Endodermal cell (in vitro differentiated cells): ENCODE measurements around the gene ARHGAP20. TPM values are rescaled to one million over a fixed set of nuclear protein-coding genes. Genes with fewer than 3 reads are reported as not detected.
"Not testable (repeated sequence)": the region's sequence is repeated elsewhere in the genome, so short reads cannot be mapped to it uniquely, and the experiment has no call there.

Source experiments
- DNase-seq: peaks from one replicate; pipeline ENCODE4 v3.0.0-alpha.2; 2017
- H3K27ac ChIP-seq: 2 replicates; pipeline ENCODE4 v1.5.1; 2013; ENCODE audit warnings: mild to moderate bottlenecking, low read depth, low read length, moderate library complexity
- H3K27me3 ChIP-seq: 2 replicates; pipeline ENCODE4 v1.6.1; 2013; ENCODE audit warnings: mild to moderate bottlenecking, low read length, moderate library complexity; ENCODE audit not compliant: insufficient read depth, control insufficient read depth, poor library complexity, severe bottlenecking
- H3K36me3 ChIP-seq: 2 replicates; pipeline ENCODE4 v1.7.0; 2013; ENCODE audit warnings: mild to moderate bottlenecking, low read length, moderate library complexity; ENCODE audit not compliant: control insufficient read depth, insufficient read depth
- H3K4me1 ChIP-seq: one replicate; pipeline ENCODE4 v1.7.0; 2013; ENCODE audit warnings: low read length; ENCODE audit not compliant: control insufficient read depth, insufficient read depth
- H3K4me3 ChIP-seq: 2 replicates; pipeline ENCODE4 v1.5.1; 2013; ENCODE audit warnings: mild to moderate bottlenecking, low read length, moderate library complexity
- H3K9ac ChIP-seq: 2 replicates; pipeline ENCODE4 v1.6.1; 2013; ENCODE audit warnings: mild to moderate bottlenecking, low read length, moderate library complexity; ENCODE audit not compliant: poor library complexity, severe bottlenecking; ENCODE audit errors: extremely low read depth
- H3K9me3 ChIP-seq: 2 replicates; pipeline ENCODE4 v1.6.1; 2013; ENCODE audit warnings: mild to moderate bottlenecking, low read length, moderate library complexity; ENCODE audit not compliant: control insufficient read depth
- H3K27ac Mint-ChIP-seq: 2 replicates; pipeline ENCODE4 v1.8.0; 2020; ENCODE audit warnings: mixed read lengths
- H3K27me3 Mint-ChIP-seq: 2 replicates; pipeline ENCODE4 v1.8.0; 2021; ENCODE audit warnings: mild to moderate bottlenecking, mixed read lengths; ENCODE audit not compliant: insufficient read depth
- H3K36me3 Mint-ChIP-seq: 2 replicates; pipeline ENCODE4 v1.8.0; 2020; ENCODE audit warnings: low read depth, mixed read lengths
- H3K4me1 Mint-ChIP-seq: 2 replicates; pipeline ENCODE4 v1.8.0; 2020; ENCODE audit warnings: mixed read lengths
- H3K4me3 Mint-ChIP-seq: 2 replicates; pipeline ENCODE4 v1.8.0; 2020; ENCODE audit warnings: mild to moderate bottlenecking, moderate library complexity, mixed read lengths
- H3K9me3 Mint-ChIP-seq: 2 replicates; pipeline ENCODE4 v1.8.0; 2020; ENCODE audit warnings: mild to moderate bottlenecking, mixed read lengths
- CTCF ChIP-seq: fragments of 200-600 bp; sonication (generic); conservative IDR thresholded peaks from 2 replicates; pipeline ENCODE4 v1.5.0; 2021; ENCODE audit warnings: antibody characterized with exemption, mild to moderate bottlenecking
- WGBS, 2 experiments: methylation state at CpG; one replicate each; pipeline versions ENCODE4 v1.1.5 to v1.1.7; 2013; ENCODE audit warnings: missing lambda C conversion rate in 2 of 2, mixed read lengths in 1 of 2; ENCODE audit not compliant: insufficient coverage in 1 of 2, insufficient read length in 1 of 2; 5-methylcytosine and 5-hydroxymethylcytosine counted together
- total RNA-seq, 2 donors: library from RNA; stranded (reverse); fragmentation: NEBNext Ultra II Directional in 1 of 2; extraction: Animal tissue kit (Norgen Biotek cat#: 25700) in 1 of 2; gene quantifications; 2 replicates in 1 of 2; 3 replicates in 1 of 2; pipeline ENCODE4 v1.2.1, GENCODE V29; 2021

ARHGAP20 gene
- total RNA-seq, 2 donors from 2014 or later, result 0.15 to 0.27 TPM

DNA sequence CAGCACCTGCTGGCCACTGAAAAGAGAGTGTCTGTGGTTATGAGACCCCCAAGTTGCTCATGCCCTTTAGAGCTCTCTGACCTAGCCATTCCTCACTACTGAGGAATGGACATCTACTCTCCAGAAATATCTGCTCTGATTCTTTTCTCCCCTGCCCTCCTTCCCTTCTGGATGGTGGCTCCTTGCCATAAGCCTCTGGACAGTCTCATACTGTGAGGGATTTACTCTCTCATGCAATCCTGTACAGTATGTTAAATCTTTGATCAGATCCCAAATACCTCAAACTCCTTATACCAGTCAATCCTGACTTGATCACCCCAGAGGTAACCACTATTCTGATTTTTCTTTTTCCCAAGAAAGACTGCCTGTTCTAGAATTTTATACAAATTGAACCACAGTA is 80.7 kb downstream of the ARHGAP20 start:
- no peaks in the 10 kb centered on the region for H3K27me3 ChIP-seq
- H3K27ac ChIP-seq, result no peak overlapping the region
- no peaks in the 10 kb centered on the region for H3K9me3 Mint-ChIP-seq
- no peaks in the 10 kb centered on the region for H3K9me3 ChIP-seq
- DNase-seq, result no peak
- H3K4me1 Mint-ChIP-seq, result no peaks in the 10 kb centered on the region
- H3K27ac Mint-ChIP-seq, result no peak overlapping the region
- no peak overlapping the region for H3K4me3 ChIP-seq
- TF ChIP-seq CTCF, result no peak
- no peaks in the 10 kb centered on the region for H3K36me3 Mint-ChIP-seq
- no peaks in the 10 kb centered on the region for H3K36me3 ChIP-seq
- no peaks in the 10 kb centered on the region for H3K4me1 ChIP-seq
- no peak overlapping the region for H3K9ac ChIP-seq
- no peak overlapping the region for H3K4me3 Mint-ChIP-seq
- H3K27me3 Mint-ChIP-seq, result no peaks in the 10 kb centered on the region

DNA sequence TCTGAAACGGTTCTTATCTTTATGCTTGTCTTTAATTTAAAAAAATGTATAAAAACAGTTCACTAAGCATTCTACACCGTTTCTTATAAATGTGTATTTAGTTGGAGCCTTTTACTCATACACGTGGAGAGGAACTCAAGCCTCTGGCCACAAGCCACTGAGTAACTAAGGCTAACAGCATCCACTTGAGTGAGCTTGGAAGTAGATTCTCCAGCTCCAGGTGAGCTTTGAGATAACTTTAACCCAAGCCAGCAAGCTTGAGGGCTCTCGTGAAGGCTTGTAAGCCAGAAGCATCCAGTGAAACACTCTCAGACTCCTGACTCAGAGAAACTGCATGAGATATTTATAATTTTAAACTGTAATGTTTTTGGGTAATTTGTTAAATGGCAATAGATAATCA is 82.6 kb downstream of the ARHGAP20 start:
- H3K27ac ChIP-seq, result no peak overlapping the region
- no peak overlapping the region for H3K4me3 Mint-ChIP-seq

GRCh38 chr11:110621826-110622225 is 90.4 kb downstream of the ARHGAP20 start:
- Histone ChIP-seq H3K4me1 (no peaks in the 10 kb centered on the region), H3K27ac (no peak overlapping the region), H3K9me3 (no peaks in the 10 kb centered on the region), H3K36me3 (no peaks in the 10 kb centered on the region), H3K27me3 (no peaks in the 10 kb centered on the region), H3K4me3 (no peak overlapping the region), H3K9ac (no peak overlapping the region)
- no peaks in the 10 kb centered on the region for H3K36me3 Mint-ChIP-seq
- 51 to 63% methylated on average over 2 of the region's 2 CpGs for WGBS, 2 experiments
- no peak overlapping the region for H3K27ac Mint-ChIP-seq
- no peaks in the 10 kb centered on the region for H3K9me3 Mint-ChIP-seq
- H3K27me3 Mint-ChIP-seq, result no peaks in the 10 kb centered on the region
- no peak for DNase-seq
- TF ChIP-seq CTCF, result no peak
- H3K4me3 Mint-ChIP-seq, result no peak overlapping the region
- no peaks in the 10 kb centered on the region for H3K4me1 Mint-ChIP-seq

More for the DNA sequence above, 82.6 kb downstream of the ARHGAP20 start:
- Histone ChIP-seq H3K4me1 (no peaks in the 10 kb centered on the region), H3K4me3 (no peak overlapping the region), H3K9me3 (no peaks in the 10 kb centered on the region), H3K9ac (no peak overlapping the region), H3K27me3 (no peaks in the 10 kb centered on the region), H3K36me3 (no peaks in the 10 kb centered on the region)
- 87% methylated on average over 3 of the region's 4 CpGs; no CpG with 5 or more reads in 1 of the 2 experiments for WGBS, 2 experiments
- Mint-ChIP-seq H3K27me3 (no peaks in the 10 kb centered on the region), H3K27ac (no peak overlapping the region), H3K4me1 (no peaks in the 10 kb centered on the region), H3K9me3 (no peaks in the 10 kb centered on the region), H3K36me3 (no peaks in the 10 kb centered on the region)
- DNase-seq, result no peak
- no peak for TF ChIP-seq CTCF

GRCh38 chr11:110619366-110619765 is 92.9 kb downstream of the ARHGAP20 start:
- not testable (repeated sequence) for DNase-seq

More at GRCh38 chr11:110619366-110619765, 92.9 kb downstream of the ARHGAP20 start:
- H3K27ac ChIP-seq, H3K9ac ChIP-seq, H3K27me3 Mint-ChIP-seq, H3K27me3 ChIP-seq, H3K4me3 Mint-ChIP-seq, H3K4me1 ChIP-seq, H3K9me3 ChIP-seq, H3K4me3 ChIP-seq, H3K36me3 Mint-ChIP-seq, H3K36me3 ChIP-seq, H3K9me3 Mint-ChIP-seq, H3K27ac Mint-ChIP-seq, H3K4me1 Mint-ChIP-seq: not testable (repeated sequence)
- 89 to 98% methylated on average over 1 of the region's 1 CpG for WGBS, 2 experiments
